Psoas muscle (tissue), 8 donors: ENCODE data around the gene ATG16L2. TPM values are rescaled to one million over a fixed set of nuclear protein-coding genes. Genes with fewer than 3 reads are reported as not detected.

Source experiments
- ATAC-seq, 4 donors: fragments of 200-7000 bp; cut with Tn5 transposase; one replicate each; pipeline ENCODE4 v1.9.1; 2020; ENCODE audit warnings: moderate library complexity in 3 of 4, mild to moderate bottlenecking in 2 of 4
- DNase-seq, 2 donors: peaks; one replicate each; pipeline ENCODE4 v3.0.0-alpha.2; 2020
- H3K27ac ChIP-seq: fragments of 200-600 bp; one replicate; pipeline ENCODE4 v1.8.0; 2022
- H3K27me3 ChIP-seq, 3 donors: fragments of 200-600 bp in 1 of 3; one replicate each; pipeline versions ENCODE4 v1.6.1 to v1.8.0; 2013 to 2022; ENCODE audit warnings: low read length in 2 of 3, mild to moderate bottlenecking in 2 of 3, moderate library complexity in 1 of 3; ENCODE audit not compliant: insufficient read depth in 3 of 3
- H3K36me3 ChIP-seq, 2 donors: fragments of 200-600 bp in 1 of 2; one replicate each; pipeline versions ENCODE4 v1.6.1 to v1.8.0; 2013 to 2022; ENCODE audit warnings: low read depth in 1 of 2, mild to moderate bottlenecking in 1 of 2, moderate library complexity in 1 of 2; ENCODE audit not compliant: insufficient read depth in 1 of 2
- H3K4me1 ChIP-seq: fragments of 200-600 bp; one replicate; pipeline ENCODE4 v1.8.0; 2022
- H3K4me3 ChIP-seq: fragments of 200-600 bp; one replicate; pipeline ENCODE4 v1.8.0; 2022; ENCODE audit warnings: mild to moderate bottlenecking
- H3K9me3 ChIP-seq: fragments of 200-600 bp; one replicate; pipeline ENCODE4 v1.8.0; 2022
- whole genome bisulfite sequencing, 3 donors: extraction: QIAGEN DNeasy Blood & Tissue Kit; methylation state at CpG; one replicate each; pipeline versions ENCODE4 v1.1.6 to v1.1.7; 2013; 5-methylcytosine and 5-hydroxymethylcytosine counted together
- intact Hi-C, 2 donors: fragments of 100-400 bp; cut with DNase I; formaldehyde crosslinking; loops; one replicate each; pipeline versions ENCODE4 v1.11.0 to v1.14.2; 2022
- polyA plus RNA-seq, 3 donors: library from polyadenylated mRNA; stranded (reverse); fragments of 200-250 nt; gene quantifications; one replicate each; pipeline ENCODE4 v1.2.3, GENCODE V29; 2013
- total RNA-seq, 4 donors: library from RNA; stranded (reverse); fragmentation: NEBNext Ultra II Directional in 2 of 4; extraction: Animal tissue kit (Norgen Biotek cat#: 25700) in 2 of 4; gene quantifications; one replicate each; pipeline versions ENCODE4 v1.2.1 to v1.2.4, GENCODE V29; 2021 to 2023
- TF ChIP-seq, protein P1 (sequence below): fragments of 200-600 bp; IDR thresholded peaks from one replicate; pipeline ENCODE4 v1.8.0; 2022; ENCODE audit warnings: antibody characterized with exemption
- donor health status: healthy with polysubstance abuse.
- donor health status: DM: no; HTN: no; CAD: no; lungs with moderate emphysema.
- donor health status: Bipolar disorder and iron deficiency.
- donor health status: healthy.
- donor health status: DM: yes; HTN: yes; CAD: no.
- donor health status: DM: no; HTN: no; CAD: no.
- donor health status: DM: no; HTN: no; CAD: no.
- donor health status: DM: yes; HTN: yes; CAD: no.

Gene ATG16L2
- total and polyA plus RNA-seq, 7 donors, result 3.9 to 9.6 (median 4.9) TPM

DNA sequence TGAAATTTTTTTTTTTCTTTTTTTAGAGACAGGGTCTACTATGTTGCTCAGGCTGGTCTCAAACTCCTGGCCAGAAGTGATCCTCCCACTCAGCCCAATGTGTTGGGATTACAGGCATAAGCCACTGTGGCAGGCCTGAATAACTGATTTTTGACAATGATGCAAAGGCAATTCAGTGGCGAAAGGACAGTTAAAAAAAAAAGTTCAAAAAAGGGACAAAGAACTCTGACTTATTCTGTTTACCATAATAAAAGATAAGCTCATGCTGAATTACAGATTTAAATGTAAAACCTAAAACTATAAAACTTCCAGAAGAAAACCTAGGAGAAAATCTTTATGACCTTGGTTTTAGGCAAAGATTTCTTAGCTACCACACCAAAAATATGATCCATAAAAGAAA lies 48.9 kb downstream of the ATG16L2 start:
- H3K4me1 ChIP-seq, result no peaks in the 10 kb centered on the region
- no peak overlapping the region for H3K4me3 ChIP-seq
- TF ChIP-seq, protein P1, sequence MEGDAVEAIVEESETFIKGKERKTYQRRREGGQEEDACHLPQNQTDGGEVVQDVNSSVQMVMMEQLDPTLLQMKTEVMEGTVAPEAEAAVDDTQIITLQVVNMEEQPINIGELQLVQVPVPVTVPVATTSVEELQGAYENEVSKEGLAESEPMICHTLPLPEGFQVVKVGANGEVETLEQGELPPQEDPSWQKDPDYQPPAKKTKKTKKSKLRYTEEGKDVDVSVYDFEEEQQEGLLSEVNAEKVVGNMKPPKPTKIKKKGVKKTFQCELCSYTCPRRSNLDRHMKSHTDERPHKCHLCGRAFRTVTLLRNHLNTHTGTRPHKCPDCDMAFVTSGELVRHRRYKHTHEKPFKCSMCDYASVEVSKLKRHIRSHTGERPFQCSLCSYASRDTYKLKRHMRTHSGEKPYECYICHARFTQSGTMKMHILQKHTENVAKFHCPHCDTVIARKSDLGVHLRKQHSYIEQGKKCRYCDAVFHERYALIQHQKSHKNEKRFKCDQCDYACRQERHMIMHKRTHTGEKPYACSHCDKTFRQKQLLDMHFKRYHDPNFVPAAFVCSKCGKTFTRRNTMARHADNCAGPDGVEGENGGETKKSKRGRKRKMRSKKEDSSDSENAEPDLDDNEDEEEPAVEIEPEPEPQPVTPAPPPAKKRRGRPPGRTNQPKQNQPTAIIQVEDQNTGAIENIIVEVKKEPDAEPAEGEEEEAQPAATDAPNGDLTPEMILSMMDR, result no peak
- no peaks in the 10 kb centered on the region for H3K27me3 ChIP-seq
- ATAC-seq, result no peak
- H3K9me3 ChIP-seq, result no peaks in the 10 kb centered on the region
- 93 to 95% (median 93%) methylated on average over 1 of the region's 1 CpG for WGBS, 3 donors
- H3K27ac ChIP-seq, result no peak overlapping the region
- no peaks in the 10 kb centered on the region for H3K36me3 ChIP-seq
- intact Hi-C loops, result no loop called here
- no peak for DNase-seq

DNA sequence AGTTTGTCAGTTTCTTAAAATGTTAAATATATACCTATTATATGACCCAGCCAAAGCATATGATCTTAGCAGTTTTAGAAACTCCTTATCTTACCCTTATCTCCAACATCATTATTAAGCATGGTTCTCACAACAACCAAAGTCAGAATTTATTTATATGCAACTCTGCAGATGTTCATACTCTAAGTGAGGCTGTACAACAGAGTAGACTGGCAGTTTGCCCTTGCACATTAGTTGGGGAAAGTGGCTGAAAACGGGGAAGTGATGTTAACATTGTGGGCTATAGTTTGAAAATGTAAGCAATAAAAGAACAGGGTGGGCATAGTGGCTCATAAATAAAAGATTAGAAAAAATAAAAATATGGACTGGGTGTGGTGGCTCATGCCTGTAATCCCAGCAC lies 49.7 kb downstream of the ATG16L2 start:
- intact Hi-C loops, result no loop called here
- 59 to 61% (median 60%) methylated on average over 1 of the region's 1 CpG for WGBS, 3 donors
- TF ChIP-seq, protein P1, result no peak
- Histone ChIP-seq H3K4me3 (no peak overlapping the region), H3K27ac (no peak overlapping the region), H3K9me3 (no peaks in the 10 kb centered on the region), H3K36me3 (no peaks in the 10 kb centered on the region), H3K27me3 (no peaks in the 10 kb centered on the region), H3K4me1 (no peaks in the 10 kb centered on the region)
- ATAC-seq, result no peak
- DNase-seq, result no peak

DNA sequence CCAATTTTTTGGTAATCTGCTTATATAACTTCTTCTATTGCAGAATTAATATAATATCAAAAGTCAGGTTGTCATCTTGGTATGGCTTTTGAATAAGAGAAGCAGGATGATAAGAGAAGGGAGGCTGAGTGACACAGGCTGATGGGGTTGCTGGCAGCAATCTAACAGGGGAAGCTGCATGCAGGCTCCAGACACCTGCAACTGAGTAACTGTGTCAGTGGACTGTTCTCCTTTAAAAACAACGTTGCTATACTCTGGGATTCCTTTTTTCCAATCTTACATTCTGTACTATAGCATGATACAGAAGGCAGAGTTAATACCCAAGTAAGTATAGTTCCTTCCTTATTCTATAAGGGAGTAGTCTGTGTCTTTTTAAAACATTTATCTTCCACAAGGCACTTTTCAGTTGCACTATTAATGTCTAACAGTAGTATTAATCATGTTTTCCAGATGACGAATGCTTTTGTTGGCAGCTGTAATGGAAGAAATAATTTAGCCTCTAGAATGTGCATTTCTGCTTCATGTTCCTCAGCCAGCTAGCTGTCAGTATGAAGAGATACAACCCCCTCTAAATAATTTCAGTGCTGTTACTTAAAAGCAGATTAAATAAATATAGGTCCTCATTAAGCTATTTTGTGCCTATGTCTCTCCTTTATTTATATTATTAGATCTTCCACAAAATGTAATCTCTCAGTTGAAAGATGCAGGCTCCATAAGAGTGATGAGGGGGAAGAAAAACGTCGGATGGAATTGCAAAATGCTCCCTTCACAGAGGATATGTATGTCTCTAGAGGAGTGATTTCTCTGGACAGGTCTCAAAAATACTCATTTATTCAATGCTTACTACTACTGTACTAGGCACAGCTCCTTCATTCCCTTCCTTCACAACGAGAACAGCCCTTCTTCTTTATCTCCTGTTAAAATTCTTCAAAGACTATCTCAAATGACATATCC lies 50.8 kb downstream of the ATG16L2 start:
- TF ChIP-seq, protein P1, result no peak
- Histone ChIP-seq H3K36me3 (no peaks in the 10 kb centered on the region), H3K4me3 (no peak overlapping the region), H3K9me3 (no peaks in the 10 kb centered on the region), H3K27ac (no peak overlapping the region), H3K27me3 (no peaks in the 10 kb centered on the region), H3K4me1 (no peaks in the 10 kb centered on the region)
- intact Hi-C loops, result no loop called here
- no peak for DNase-seq
- ATAC-seq, result peak in 1 of 4 donors; percentile 22
- 19 to 27% (median 24%) methylated on average over 5 of the region's 5 CpGs for WGBS, 3 donors

DNA sequence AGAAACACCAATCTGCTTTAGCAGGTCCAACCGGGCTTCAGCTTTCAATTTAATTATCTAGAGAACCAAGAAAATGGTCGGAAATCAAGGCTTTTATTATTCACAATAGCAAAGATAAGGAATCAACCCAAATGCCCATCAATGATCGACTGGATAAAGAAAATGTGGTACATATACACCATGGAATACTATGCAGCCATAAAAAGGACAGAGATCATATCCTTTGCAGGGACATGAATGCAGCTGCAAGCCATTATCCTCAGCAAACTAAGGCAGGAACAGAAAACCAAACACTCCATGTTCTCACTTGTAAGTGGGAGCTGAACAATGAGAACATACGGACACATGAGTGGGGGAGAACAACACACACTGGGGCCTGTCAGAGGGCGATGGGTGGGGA lies 53.8 kb downstream of the ATG16L2 start:
- DNase-seq, result no peak
- intact Hi-C loops, result no loop called here
- Histone ChIP-seq H3K4me3 (no peak overlapping the region), H3K27me3 (no peaks in the 10 kb centered on the region), H3K4me1 (no peaks in the 10 kb centered on the region), H3K27ac (no peak overlapping the region), H3K9me3 (no peaks in the 10 kb centered on the region), H3K36me3 (no peaks in the 10 kb centered on the region)
- no peak for ATAC-seq
- 98 to 99% (median 98%) methylated on average over 5 of the region's 5 CpGs for WGBS, 3 donors
- TF ChIP-seq, protein P1, result no peak
